ENCODE measurements around the gene PPP1R37.

Gene PPP1R37

DNA sequence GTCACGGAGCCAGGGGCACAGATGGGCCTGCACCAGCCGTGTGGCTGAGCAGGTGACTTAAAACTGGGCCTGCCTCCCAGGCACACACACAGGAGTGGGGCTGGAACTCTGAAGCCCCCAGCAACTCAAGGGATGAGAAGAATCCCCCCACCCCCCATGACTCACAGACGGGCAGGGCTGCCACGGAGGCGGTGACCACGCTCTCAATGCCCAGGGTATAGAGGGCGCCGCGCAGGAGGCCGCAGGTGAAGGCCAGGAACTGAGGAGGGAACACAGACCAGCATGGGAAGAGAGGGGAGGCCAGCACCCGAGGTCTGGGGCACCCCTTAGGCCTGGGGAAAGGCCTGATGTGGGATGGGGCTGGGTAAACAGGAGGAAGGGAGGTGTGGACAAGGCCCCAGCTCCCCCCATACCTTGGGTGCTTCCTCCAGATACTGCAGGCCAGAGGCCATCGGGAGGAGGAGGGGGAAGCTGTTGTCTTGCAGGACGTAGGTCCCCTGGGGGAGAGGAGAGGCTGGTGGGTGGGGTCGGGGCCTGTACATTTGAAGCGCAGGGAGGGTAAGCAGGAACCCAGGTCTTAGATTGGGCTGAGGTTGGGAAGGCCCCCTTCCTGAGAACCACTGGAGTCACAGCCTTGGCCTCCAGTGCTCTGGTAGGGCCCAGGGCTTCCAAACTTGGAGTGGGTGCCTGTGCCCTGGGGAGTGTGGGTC is 70.9 kb downstream of the PPP1R37 start:
- WGBS (ENCODE audit: extremely low coverage, insufficient coverage, insufficient read length): no CpG with 5 or more reads among the region's 15 CpGs
- Histone ChIP-seq H3K4me3 (ENCODE audit: low read depth, low read length) (no peak overlapping the region), H3K23ac (ENCODE audit: low read length) (no peak overlapping the region), H2BK5ac (ENCODE audit: low read depth, low read length, poor library complexity) (no peak overlapping the region), H3K4me1 (ENCODE audit: control insufficient read depth in 1 of 2, insufficient read depth in 2 of 2, low read length in 2 of 2) (peaks cover 17 to 18% of the 10 kb centered on the region in 2 experiments), H2AFZ (ENCODE audit: insufficient read depth, low read length, poor library complexity) (no peak overlapping the region), H3K9ac (ENCODE audit: low read length) (no peak overlapping the region), H2BK12ac (ENCODE audit: low read length) (no peak overlapping the region), H3K4ac (ENCODE audit: low read depth, low read length) (no peak overlapping the region), H3K9me3 (ENCODE audit: insufficient read depth, low read depth, low read length) (no peaks in the 10 kb centered on the region), H3K14ac (ENCODE audit: low read length) (no peak overlapping the region), H3K79me1 (ENCODE audit: low read length) (no peaks in the 10 kb centered on the region), H2AK5ac (ENCODE audit: low read length) (no peak overlapping the region), H3K4me2 (ENCODE audit: low read length) (no peak overlapping the region), H3K27me3 (ENCODE audit: insufficient read depth, low read length) (no peaks in the 10 kb centered on the region), H3K79me2 (ENCODE audit: control insufficient read depth, insufficient read depth, low read length, poor library complexity) (no peaks in the 10 kb centered on the region), H4K12ac (ENCODE audit: low read depth, low read length) (no peak overlapping the region), H3K27ac (ENCODE audit: low read depth, low read length) (no peak overlapping the region), H2BK120ac (ENCODE audit: insufficient read depth, low read length, poor library complexity) (no peak overlapping the region), H3K18ac (ENCODE audit: low read length) (no peak overlapping the region), H3K36me3 (ENCODE audit: control insufficient read depth in 1 of 2, insufficient read depth in 2 of 2, low read length in 2 of 2) (no peaks in the 10 kb centered on the region), H4K91ac (ENCODE audit: low read depth, low read length) (no peak overlapping the region), H4K8ac (ENCODE audit: low read depth, low read length) (no peak overlapping the region)
- no peak for DNase-seq

- Histone ChIP-seq H3K27ac (ENCODE audit: low read depth, low read length) (no peak overlapping the region), H3K18ac (ENCODE audit: low read length) (no peak overlapping the region), H3K4me3 (ENCODE audit: low read depth, low read length) (no peak overlapping the region), H2BK120ac (ENCODE audit: insufficient read depth, low read length, poor library complexity) (no peak overlapping the region), H3K4me2 (ENCODE audit: low read length) (peak overlapping the region; percentile 11), H4K12ac (ENCODE audit: low read depth, low read length) (no peak overlapping the region), H3K14ac (ENCODE audit: low read length) (no peak overlapping the region), H3K27me3 (ENCODE audit: insufficient read depth, low read length) (no peaks in the 10 kb centered on the region), H3K79me2 (ENCODE audit: control insufficient read depth, insufficient read depth, low read length, poor library complexity) (no peaks in the 10 kb centered on the region), H4K8ac (ENCODE audit: low read depth, low read length) (no peak overlapping the region), H3K4ac (ENCODE audit: low read depth, low read length) (no peak overlapping the region), H2BK5ac (ENCODE audit: low read depth, low read length, poor library complexity) (no peak overlapping the region), H2AK5ac (ENCODE audit: low read length) (no peak overlapping the region), H3K79me1 (ENCODE audit: low read length) (no peaks in the 10 kb centered on the region), H3K9ac (ENCODE audit: low read length) (no peak overlapping the region), H3K9me3 (ENCODE audit: insufficient read depth, low read depth, low read length) (no peaks in the 10 kb centered on the region), H3K4me1 (ENCODE audit: control insufficient read depth in 1 of 2, insufficient read depth in 2 of 2, low read length in 2 of 2) (peaks cover 17 to 18% of the 10 kb centered on the region in 2 experiments), H3K36me3 (ENCODE audit: control insufficient read depth in 1 of 2, insufficient read depth in 2 of 2, low read length in 2 of 2) (no peaks in the 10 kb centered on the region), H2BK12ac (ENCODE audit: low read length) (no peak overlapping the region), H3K23ac (ENCODE audit: low read length) (no peak overlapping the region), H2AFZ (ENCODE audit: insufficient read depth, low read length, poor library complexity) (no peak overlapping the region), H4K91ac (ENCODE audit: low read depth, low read length) (no peak overlapping the region)
- peak in 1 of 2 donors; percentile 28 for DNase-seq
- whole genome bisulfite sequencing (ENCODE audit: extremely low coverage, insufficient coverage, insufficient read length): no CpG with 5 or more reads among the region's 27 CpGs
Measured at GRCh38 chr19:45164577-45165335, 71.8 kb downstream of the PPP1R37 start.

DNA sequence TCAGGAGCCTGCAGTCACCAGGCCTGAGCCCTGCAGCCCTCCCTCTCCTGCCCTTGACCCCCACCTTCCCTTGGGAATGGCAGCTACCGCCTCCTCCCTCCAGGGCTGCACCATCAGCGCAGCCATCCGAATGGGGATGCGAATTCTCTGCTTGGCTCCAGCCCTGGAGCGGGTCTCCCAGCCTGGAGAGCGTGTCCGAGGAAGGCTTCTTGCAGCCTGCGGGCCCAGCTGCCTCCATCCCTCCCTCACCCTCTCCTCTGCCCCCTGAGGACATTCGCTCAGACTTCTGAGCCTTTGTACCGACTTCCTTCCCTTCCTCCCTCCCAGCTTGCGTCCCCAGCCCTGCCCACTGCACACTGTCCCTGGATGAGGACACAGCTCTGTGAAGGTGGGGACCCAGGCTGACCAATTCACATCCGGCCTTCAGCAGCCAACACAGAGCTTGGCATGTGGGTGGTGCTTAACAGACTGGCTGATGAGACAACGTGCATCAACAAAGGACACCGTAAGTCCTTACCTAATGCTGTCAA is 73.8 kb downstream of the PPP1R37 start:
- Histone ChIP-seq H2BK5ac (ENCODE audit: low read depth, low read length, poor library complexity) (no peak overlapping the region), H2BK120ac (ENCODE audit: insufficient read depth, low read length, poor library complexity) (no peak overlapping the region), H4K12ac (ENCODE audit: low read depth, low read length) (no peak overlapping the region), H3K9ac (ENCODE audit: low read length) (no peak overlapping the region), H3K4me1 (ENCODE audit: control insufficient read depth in 1 of 2, insufficient read depth in 2 of 2, low read length in 2 of 2) (peaks cover 5 to 6% of the 10 kb centered on the region in 2 experiments), H2AK5ac (ENCODE audit: low read length) (no peak overlapping the region), H4K8ac (ENCODE audit: low read depth, low read length) (no peak overlapping the region), H3K18ac (ENCODE audit: low read length) (no peak overlapping the region), H3K23ac (ENCODE audit: low read length) (no peak overlapping the region), H3K4me2 (ENCODE audit: low read length) (no peak overlapping the region), H3K4ac (ENCODE audit: low read depth, low read length) (no peak overlapping the region), H3K79me2 (ENCODE audit: control insufficient read depth, insufficient read depth, low read length, poor library complexity) (no peaks in the 10 kb centered on the region), H3K79me1 (ENCODE audit: low read length) (no peaks in the 10 kb centered on the region), H2AFZ (ENCODE audit: insufficient read depth, low read length, poor library complexity) (no peak overlapping the region), H4K91ac (ENCODE audit: low read depth, low read length) (no peak overlapping the region), H3K14ac (ENCODE audit: low read length) (no peak overlapping the region), H3K27me3 (ENCODE audit: insufficient read depth, low read length) (no peaks in the 10 kb centered on the region), H3K27ac (ENCODE audit: low read depth, low read length) (no peak overlapping the region), H3K36me3 (ENCODE audit: control insufficient read depth in 1 of 2, insufficient read depth in 2 of 2, low read length in 2 of 2) (no peaks in the 10 kb centered on the region), H2BK12ac (ENCODE audit: low read length) (no peak overlapping the region), H3K4me3 (ENCODE audit: low read depth, low read length) (no peak overlapping the region), H3K9me3 (ENCODE audit: insufficient read depth, low read depth, low read length) (peaks cover 2% of the 10 kb centered on the region)
- WGBS (ENCODE audit: extremely low coverage, insufficient coverage, insufficient read length): no CpG with 5 or more reads among the region's 14 CpGs
- peak; percentile 87 to 90 for DNase-seq

DNA sequence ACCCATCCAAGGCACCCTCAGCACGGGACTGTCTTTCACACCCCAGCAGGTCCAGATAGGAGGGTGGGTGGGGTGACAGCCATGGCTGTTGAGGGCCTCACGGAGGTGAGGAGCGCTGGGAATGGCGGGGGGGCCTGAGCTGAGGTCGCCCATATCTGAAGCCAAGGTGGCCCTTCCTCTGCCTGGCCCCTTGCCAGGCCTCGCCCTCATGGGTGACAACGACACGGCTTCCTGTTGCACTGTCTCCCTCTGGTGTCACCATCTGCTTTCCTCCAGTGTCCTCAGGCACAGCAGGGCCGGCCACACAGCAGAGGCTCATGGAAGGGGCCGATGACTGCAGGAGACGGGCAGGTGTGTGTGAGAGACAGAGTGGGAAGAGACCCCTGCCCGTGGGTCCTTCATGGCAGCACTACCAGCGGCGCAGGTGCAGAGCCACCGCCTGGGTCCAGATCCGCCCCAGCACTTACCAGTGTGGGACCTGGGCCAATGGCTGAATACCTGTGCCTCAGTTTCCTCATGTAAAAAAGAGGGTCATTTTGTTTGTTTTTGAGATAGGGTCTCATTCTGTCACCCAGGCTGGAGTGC is 75.9 kb downstream of the PPP1R37 start:
- no peak overlapping the region for H2AK5ac ChIP-seq (ENCODE audit: low read length)
- no peak overlapping the region for H3K4me2 ChIP-seq (ENCODE audit: low read length)
- H3K14ac ChIP-seq (ENCODE audit: low read length): no peak overlapping the region
- no peak overlapping the region for H2BK5ac ChIP-seq (ENCODE audit: low read depth, low read length, poor library complexity)
- H3K9ac ChIP-seq (ENCODE audit: low read length): no peak overlapping the region
- H2BK120ac ChIP-seq (ENCODE audit: insufficient read depth, low read length, poor library complexity): no peak overlapping the region
- no CpG with 5 or more reads among the region's 16 CpGs for WGBS (ENCODE audit: extremely low coverage, insufficient coverage, insufficient read length)
- H2AFZ ChIP-seq (ENCODE audit: insufficient read depth, low read length, poor library complexity): no peak overlapping the region
- no peaks in the 10 kb centered on the region for H3K36me3 ChIP-seq (ENCODE audit: control insufficient read depth in 1 of 2, insufficient read depth in 2 of 2, low read length in 2 of 2)
- H3K9me3 ChIP-seq (ENCODE audit: insufficient read depth, low read depth, low read length): peaks cover 2% of the 10 kb centered on the region
- H2BK12ac ChIP-seq (ENCODE audit: low read length): no peak overlapping the region
- no peak overlapping the region for H3K27ac ChIP-seq (ENCODE audit: low read depth, low read length)
- H3K4me3 ChIP-seq (ENCODE audit: low read depth, low read length): no peak overlapping the region
- H4K91ac ChIP-seq (ENCODE audit: low read depth, low read length): no peak overlapping the region
- H3K4me1 ChIP-seq (ENCODE audit: control insufficient read depth in 1 of 2, insufficient read depth in 2 of 2, low read length in 2 of 2): peaks cover 3 to 4% of the 10 kb centered on the region in 2 experiments
- no peak for DNase-seq
- H3K79me2 ChIP-seq (ENCODE audit: control insufficient read depth, insufficient read depth, low read length, poor library complexity): no peaks in the 10 kb centered on the region
- no peak overlapping the region for H3K23ac ChIP-seq (ENCODE audit: low read length)
- H4K12ac ChIP-seq (ENCODE audit: low read depth, low read length): no peak overlapping the region
- no peak overlapping the region for H3K4ac ChIP-seq (ENCODE audit: low read depth, low read length)
- H3K18ac ChIP-seq (ENCODE audit: low read length): no peak overlapping the region
- H3K79me1 ChIP-seq (ENCODE audit: low read length): no peaks in the 10 kb centered on the region
- no peak overlapping the region for H4K8ac ChIP-seq (ENCODE audit: low read depth, low read length)
- H3K27me3 ChIP-seq (ENCODE audit: insufficient read depth, low read length): no peaks in the 10 kb centered on the region

Measured in trophoblast cell (in vitro differentiated cells and primary cell).